NCI-H526 treated with DMSO at 0.1 percent for 48 hours (cell line): Measurements from ENCODE around the gene GNAQ.

ENCODE experiments used
- DNase-seq: peaks from one replicate; lab custom pipeline; 2025; lab: John Stamatoyannopoulos, UW

GNAQ gene

DNA sequence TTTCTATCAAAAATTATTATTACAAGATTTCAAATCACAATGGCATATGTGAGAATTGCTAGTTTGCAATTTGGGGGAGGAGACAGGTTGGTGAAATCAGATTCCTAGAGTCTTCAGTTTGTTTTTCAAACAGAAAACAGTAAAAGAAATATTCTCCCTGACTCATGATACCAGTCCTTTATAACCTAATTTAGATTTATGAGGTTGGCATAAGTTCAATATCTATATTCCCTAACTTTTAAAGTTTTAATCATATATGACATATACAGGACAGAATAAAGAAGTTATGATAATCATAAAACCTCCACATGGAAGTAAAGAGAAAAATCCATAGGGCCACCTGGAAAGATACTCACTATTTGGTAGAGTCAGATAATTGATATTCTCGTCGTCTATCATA is 216.4 kb downstream of the GNAQ start:
- DNase-seq = no peak

DNA sequence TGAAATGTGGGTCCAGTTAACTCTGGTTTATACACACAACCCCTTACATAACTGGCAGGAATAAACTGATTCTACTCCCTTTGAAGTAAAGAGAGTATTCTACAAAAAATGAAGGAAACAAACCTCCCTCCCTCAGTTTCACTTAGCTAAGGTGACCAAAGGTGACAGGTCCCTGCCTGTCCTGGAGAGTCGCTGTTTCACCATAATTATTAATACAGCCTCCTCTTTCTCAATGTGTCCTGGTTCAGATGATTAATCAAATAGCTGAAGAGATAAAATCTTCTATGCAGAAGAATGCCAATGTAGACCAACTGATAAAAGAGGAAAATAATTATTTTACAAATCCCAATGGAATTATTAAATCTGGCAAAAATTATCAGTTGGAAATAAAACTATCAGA is 219.8 kb downstream of the GNAQ start:
- no peak for DNase-seq

DNA sequence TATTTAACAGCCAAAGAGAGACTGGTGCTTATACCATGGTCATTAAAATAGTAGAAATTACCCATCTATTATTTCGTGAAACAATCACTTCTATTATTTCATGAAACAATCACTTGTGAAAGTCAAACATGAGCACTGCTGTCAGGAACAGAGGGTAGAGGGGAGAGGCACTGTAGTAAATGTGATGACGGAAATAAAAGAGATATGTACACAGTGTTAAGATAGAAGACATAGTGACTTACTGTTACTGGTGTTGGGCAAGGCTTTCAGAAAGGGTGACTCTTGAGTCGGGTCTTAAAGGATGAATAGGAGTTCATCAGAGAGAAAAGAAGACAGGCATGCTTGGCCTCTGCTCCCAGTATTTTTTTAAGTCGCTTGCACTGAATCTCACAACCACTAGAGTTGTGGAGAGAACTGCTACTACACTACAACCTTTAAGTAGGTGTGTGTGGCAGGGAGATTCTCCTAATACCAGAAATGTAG is 220.9 kb downstream of the GNAQ start:
- DNase-seq = no peak

DNA sequence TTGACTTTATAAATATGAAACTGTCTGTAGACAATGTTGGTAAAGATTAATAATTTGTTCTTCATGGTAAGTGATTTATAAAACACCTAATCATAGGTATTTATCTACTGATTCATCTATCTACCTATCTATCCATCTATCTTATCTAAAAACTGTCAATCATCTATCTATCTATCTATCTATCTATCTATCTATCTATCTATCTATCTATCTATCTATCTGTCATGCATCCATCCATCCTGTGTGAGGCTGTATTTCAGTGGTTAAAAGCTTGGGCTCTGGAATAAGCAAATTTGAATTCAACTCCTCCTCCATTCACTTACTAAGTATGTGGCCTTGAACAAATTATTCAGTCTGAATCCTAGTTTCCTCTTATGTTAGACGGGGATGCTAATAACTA is 221.6 kb downstream of the GNAQ start:
- no peak for DNase-seq

DNA sequence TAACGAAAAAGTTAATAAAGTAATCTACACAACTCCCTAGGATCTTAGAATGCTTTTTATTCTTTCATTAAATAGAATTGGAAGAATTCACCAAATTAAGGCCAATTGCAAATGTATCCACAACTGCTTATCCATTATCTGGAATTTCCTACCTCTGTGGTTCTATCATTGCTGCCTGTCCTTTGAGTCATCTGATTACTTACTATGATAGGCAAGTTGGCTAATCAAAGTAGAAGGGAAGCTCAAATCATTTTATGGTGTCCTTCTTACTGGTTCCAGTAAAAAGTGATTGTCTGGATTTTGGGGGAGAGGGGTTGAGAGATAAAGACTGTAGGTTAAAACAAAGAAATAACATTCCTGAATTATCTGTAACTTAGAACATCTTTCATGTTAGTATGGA is 222.1 kb downstream of the GNAQ start:
- DNase-seq = no peak

DNA sequence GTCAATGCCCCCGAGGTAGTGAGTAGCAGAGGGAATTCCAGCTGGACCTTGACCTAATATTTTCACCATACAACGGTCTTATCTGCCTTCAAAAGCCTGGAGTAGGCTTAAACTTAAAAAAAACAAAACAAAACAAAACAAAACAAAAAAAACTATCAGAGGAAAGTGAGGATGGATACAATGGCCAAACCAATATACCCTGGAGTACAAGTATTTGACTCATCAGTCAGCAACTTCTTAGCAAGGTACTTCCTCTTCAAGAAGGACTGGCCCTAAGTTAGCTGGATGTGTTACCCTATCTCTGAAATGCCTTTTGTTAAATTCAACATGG is 222.9 kb downstream of the GNAQ start:
- no peak for DNase-seq

DNA sequence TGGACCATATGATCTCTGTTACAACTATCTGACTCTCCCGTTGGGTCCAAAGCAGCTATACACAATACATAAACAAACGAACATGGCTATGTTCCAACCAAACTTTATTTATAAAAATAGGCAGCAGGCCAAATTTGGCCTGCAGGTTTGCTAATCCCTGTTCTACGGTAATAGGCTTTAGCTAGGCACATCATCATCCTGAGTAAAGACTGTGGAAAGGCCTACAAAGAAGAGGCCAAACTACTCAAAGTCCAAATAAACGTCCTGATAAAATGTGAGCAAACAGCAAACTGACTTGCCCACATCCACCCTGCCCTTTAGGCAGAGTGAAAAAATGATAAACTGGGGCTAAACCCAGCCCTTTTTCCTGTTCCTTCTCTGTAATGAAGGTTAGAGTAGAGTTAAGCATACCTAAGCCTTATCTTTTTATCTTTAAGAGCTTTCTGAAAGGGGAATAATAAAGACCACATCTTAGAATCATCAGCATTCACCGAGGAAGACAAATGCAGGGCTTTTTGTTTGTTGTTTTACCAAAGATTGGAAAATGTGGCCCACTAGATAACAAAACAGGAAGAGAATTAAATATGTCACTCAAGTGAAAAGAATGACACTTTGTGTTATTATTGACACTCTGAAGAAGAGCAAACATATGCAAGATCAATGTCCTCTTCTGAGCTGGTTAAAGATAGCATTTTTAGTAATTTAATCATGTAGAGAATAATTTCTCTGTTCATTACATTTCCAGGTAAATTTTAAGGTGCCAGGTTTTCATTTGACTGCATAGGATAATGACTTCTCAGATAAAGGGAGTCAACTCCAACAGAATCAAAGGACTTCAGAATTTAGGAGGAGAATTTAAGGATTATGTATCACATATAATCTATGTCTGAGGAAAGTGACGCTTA is 223.5 kb downstream of the GNAQ start:
- DNase-seq = no peak

DNA sequence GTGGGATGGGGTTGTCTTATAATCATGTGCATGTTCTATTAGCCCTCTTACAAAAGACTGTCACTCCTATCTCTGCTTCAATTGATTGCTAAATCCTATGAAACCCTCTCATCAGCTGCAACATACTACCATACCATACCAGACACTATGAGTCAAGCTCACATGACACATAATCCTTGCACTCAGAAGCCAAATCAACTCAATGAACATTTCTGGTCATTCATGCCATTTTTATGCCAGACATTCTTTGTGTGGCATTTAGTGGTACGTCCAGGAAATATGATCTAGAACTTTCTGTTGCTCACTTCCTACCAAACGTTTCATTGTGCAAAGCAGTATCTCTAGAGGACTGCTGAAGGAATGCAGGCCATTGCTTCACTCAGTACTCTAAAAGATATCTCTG is 224.3 kb downstream of the GNAQ start:
- no peak for DNase-seq

DNA sequence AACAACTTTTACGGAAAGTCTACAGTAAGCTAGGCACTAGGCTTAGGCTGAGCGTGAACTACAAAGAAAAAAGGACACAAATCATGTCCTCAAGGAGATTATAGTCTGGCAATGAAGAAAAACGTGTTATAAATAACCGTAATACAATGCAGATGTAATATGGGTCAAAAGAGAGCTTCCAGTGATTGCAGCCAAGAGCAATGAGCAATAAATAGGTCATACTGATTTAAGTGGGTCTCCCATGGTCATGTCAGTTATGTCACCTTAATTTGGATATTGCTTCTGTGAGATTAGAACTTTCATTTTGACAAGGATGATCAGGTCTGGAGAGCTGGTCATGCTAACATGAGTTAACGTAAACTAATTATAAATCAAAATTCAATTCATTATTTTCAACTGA is 224.9 kb downstream of the GNAQ start:
- DNase-seq = no peak

DNA sequence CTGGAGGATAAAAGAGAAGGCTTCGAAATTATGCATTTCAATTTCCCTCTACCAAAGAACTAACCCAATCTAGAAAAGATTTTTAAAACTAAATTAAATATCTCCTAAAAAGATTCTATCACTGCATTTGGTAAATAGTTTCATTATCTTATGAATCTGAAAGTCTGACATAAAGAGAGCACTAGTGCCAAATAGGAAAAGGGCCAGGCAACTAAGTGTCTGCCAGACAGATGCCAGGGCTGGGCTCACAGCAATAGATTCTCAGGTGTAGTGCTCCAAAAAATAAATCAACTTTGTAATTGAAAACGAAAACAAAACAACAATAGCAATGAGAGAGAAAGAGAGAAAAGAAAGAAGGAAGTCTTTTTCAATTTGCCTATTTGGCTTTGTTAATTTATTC is 225.8 kb downstream of the GNAQ start:
- DNase-seq = no peak

DNA sequence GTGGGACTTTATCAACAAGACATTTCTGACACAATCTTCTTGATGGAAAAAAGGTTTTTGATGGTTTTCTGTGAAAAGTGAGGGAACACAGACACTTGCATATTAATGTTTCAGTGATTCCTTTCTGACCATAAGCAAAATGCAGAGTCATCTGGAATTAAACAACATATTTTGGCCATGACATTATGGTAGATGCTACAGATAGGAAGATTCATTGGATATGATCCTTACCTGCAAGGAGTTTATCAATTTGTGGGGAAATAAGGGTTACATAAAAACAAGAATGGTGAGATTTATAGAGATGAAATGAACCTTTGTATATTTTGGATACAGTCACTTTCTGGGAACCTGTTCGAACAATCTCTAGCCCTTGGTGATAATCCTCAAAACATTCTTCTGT is 228.2 kb downstream of the GNAQ start:
- DNase-seq = no peak

DNA sequence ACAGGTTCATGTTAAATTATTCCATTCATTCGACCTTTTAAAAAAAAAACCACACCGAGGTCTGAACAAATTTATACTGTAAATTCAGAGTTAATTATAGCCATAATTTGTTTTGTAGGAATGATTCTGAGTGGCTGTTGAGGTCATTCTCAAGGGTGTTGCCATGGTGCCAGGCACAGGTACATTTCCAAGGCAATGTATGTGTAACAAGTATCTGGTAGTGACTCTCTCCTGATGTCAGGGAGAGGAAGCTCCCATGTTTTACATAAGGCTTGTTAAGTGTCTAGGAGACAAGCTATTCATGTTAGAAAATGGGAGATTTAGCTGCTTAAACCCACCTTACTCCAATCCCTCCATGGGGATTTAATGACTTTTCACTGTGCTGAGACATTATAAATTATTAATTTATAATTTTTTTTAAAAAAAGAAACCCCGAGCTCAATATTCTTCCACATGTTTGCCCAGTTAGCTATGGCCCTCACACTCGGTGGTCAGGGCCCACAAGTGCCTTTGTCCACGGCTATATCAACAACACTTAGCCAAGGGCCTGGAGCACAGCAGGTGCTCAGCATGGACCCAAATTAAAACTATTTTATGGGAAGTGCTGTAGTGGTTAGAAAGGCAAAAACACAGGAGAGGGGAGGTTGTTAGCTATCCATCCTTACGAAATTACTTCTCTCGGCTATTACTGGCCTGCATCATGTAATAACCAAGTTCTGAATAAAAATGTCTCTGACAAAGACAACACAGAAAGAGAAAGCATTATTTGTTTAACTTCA is 228.9 kb downstream of the GNAQ start:
- DNase-seq = no peak

DNA sequence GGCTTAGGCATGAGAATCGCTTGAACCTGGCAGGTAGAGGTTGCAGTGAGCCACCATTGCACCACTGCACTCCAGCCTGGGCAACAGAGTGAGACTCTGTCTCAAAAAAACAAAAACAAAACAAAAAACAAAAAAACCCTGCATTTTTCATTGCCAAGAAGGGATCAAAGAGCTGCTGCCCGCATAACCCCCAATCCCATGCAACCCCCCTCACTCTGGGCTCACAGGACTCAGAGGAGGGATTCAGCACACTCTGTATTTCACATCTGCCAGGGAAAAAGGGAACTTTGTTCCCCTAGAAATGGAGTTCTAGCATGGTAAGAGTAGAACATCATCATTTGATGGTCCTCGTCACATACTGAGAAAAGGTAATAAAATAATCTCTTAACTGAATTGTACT is 229.5 kb downstream of the GNAQ start:
- DNase-seq = no peak

DNA sequence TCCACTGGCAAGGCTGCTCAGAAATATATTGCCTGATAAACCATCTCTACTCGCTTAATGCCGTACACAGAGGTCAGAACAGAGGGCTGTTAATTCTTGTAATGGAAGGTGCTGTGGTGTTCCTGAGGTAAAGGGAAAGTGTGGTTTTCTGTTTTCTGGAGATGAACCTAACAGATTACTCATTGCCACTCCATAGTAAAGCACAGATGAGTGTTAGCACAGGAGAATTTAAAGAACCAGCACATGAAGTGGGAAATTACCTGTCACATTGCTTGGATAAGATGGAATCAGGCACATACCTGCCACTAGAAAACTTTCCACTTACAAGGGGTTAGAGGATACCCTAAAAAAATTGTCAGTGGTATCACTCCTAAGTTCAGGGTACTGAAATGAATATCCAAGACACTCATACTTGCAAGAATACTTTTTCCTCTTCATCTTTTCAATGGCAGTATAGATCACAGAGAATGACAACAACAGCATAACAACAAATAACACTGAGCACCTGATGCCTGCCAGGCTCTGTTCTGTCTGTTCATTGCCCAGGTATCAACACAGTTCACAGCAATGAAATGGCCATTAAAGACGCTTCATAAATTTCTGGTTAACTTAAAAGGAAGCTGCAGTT is 230.6 kb downstream of the GNAQ start:
- DNase-seq = no peak

DNA sequence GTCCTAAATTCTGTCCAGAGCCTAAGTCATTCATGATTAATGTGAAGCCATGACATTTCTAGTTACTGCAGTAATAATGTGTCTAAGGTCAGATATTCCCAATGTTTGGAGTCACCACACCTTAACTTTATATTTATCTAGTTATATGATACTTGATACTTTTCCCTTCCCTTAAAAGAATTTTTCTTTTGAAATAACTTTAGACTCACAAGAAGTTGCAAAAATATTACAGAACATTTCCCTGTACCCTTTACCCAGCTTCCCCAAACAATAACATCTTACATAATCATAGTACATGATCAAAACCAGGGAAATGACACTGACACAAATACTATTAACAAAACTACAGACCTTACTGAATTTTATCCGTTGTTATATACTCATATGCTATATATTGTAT is 233.5 kb downstream of the GNAQ start:
- DNase-seq = no peak

DNA sequence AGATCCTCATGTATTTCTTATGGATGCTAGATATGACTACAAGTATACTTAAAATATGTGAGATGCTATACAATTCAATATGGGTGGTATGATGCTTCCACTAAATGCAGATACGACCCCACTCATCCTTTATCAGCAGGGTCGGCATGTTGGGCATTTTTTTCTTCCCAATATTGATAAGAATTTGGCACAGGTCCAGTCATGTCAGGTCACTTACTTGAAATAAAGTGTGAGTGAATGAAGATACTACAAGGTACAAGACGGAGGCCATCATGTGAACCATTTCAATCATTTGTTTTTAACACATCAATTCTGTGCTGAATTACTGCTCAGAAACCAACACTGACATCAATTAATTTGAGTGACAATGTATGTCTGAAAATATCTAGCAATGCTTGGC is 236.6 kb downstream of the GNAQ start:
- no peak for DNase-seq

DNA sequence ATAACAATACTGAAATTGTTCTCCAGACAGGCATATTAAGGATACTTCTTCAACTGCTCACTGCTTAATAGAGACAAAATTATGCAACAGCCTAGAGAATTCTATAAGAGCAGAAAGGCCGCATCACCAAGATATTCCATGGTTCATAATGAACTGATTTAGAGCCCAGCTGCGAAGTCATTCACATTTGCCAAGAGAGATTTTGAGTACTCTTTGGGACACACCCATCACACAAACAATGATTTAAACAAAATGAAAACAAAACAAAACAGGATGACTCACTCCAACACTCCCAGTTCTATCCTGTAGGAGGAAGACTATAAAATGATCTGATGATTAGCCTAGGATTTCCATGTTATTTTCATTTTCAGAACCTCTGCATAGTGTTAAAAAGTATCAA is 237.8 kb downstream of the GNAQ start:
- no peak for DNase-seq

DNA sequence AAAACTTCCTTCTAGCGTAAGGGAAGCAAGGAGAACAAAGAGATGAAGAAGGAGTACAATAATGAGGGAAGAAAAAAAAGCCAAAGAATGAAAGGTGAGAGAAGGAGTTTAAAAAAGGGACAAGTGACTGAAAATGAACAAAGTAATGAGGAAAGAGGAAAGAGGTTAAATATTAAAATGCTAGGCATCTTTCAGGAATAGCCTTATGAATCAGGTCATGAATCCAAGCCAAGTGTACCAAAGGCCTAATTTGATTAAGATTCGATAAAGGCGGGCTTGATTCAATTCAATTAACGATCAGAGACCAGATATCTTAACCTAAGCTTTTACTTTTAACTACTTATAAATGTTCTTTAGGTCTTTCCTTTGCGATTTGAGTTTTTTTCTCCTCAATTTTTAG is 241.7 kb downstream of the GNAQ start:
- no peak for DNase-seq

DNA sequence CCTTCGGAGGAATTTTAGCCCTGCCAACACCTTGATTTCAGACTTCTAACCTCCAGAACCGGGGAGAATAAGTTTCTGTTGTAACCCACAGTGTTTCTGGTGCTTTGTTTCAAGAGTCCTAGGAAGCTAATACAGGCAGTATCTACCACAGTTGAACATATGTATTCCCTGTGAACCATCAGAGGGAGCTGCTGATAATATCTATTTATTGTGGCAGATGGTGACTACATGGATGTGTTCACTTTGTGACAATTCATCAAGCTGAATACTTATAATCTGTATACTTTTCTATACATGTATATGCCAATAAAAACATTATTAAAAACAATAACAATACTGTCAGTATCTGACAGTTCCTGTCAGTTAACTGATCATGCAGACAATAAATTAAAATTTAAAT is 246.3 kb downstream of the GNAQ start:
- no peak for DNase-seq

DNA sequence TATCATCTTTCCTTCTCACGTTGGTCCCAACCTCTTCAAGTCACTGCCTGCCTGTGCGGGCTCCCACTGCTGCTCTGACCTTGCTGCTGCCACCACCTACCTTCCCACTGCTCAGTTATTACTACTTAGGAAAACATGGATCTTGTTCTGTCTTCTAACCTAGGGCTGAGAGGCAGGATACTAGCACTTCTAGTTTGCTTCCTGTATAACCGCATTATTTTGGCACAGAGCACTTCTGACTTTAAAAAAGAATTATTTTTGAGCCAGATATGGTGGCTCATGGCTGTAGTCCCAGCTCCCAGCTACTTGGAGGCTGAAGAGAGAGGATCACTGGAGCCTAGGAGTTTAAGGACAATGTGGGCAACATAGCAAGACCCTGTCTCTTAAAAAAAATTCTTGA is 248.1 kb downstream of the GNAQ start:
- no peak for DNase-seq

DNA sequence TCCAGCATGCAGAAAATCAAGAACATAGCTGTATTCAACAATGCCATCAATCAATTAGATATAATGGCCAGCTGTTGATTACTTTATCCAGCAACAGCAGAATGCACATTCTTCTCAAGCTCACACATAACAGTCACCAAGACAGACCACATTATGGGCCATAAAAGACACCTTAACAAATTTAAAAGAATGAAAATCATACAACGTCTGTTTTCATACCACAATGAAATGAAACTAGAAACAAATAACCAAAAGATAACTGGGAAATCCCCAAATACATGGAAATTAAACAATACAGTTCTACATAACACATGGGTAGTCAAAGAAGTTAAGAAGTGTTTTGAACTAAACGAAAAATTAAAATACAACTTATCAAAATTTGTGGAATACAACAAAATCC is 252.6 kb downstream of the GNAQ start:
- no peak for DNase-seq

DNA sequence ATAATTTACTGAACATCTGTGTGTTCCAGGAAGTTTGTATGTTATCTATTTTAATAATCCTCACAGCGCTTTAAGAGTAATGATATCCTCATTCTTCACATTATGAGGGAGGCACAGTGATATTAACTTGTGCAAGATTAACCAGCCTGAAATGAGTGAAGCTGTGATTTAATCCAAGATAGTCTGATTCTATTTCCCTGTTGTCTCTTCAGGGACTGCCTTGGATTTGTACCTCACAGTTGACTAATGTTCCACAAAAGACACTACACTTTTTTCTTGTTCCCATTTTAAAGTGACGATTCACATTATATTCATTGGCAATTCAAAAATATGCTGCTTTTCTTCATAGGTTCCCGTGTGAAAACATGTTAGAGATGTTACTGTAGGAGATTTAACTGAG is 258.2 kb downstream of the GNAQ start:
- no peak for DNase-seq

DNA sequence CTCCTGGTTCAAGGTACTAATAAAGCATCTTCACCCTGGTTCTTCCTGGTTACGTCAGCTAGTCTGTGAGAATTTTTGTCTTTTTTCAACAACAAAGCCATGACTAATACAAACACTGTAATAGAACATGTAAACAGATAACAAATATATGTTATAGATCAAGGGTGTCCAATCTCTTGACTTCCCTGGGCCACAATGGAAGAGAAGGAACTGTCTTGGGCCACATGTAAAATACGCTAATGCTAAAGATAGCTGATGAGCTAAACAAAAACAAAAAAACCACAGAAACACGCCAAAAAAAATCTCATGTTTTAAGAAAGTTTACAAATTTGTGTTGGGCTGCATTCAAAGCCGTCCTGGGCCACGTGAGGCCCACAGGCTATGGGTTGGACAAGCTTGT is 259.0 kb downstream of the GNAQ start:
- DNase-seq = no peak
